NOMO-1 (cell line): ENCODE data around the gene MOB1B.
"Not testable (repeated sequence)": the region's sequence is repeated elsewhere in the genome, so short reads cannot be mapped to it uniquely, and the experiment has no call there.

Experiments used
- DNase-seq, 2 experiments: peaks; one replicate each; lab custom pipeline; 2025; ENCODE audit not compliant: unreplicated experiment in 2 of 2; lab: John Stamatoyannopoulos, UW

Gene MOB1B

DNA sequence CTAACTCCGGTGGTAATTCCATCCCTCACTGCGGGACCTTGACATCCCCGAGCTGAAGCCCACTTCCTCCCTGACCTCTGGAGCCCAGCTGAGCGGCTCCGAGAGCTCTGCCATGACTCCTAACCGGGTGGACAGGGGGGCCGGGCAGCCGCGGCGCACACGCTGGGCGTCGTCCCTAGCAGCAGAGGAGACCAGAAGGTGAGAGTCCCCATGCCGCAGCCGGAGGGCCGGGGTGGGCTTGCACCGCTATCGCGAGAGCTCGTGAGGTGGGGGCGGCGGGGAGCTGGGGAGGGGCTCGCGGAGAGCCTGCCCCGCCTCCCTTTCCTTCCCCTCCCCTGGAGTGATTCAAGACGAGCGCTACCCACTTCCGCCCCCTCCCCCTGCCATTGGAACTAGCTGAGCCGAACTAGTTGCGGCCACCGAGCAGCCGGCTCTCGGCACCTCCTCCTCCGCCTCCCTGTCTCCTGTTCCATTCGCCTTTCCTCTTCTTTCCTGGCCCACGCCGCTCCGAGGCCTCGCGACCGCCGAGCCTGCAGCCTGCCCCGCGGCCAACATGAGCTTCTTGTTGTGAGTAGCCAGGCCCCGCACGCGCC lies at the start of gene MOB1B:
Gene MOB1B (plus strand): TSS at position 386 of the 593 bp plus-strand sequence. CDS start 168 bp downstream, at position 554.
- peak; percentile 58 to 73 for DNase-seq

DNA sequence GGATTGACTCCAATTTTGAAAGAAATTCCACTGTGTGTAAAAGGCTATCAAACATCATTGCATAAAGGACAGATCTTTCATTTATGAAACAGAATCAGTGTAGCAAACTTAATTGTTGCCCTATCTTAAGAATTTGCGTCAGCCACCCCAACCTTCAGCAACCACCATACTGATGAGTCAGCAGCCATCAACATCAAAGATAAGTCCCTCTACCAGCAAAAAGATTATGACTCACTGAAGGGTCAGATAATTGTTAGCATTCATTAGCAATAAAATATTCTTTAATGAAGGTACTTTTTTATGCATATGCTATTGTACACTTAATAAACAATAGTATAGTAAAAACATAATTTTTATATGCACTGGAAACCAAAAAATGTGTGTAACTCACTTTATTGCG lies 46.7 kb upstream of the MOB1B start:
- no peak for DNase-seq

DNA sequence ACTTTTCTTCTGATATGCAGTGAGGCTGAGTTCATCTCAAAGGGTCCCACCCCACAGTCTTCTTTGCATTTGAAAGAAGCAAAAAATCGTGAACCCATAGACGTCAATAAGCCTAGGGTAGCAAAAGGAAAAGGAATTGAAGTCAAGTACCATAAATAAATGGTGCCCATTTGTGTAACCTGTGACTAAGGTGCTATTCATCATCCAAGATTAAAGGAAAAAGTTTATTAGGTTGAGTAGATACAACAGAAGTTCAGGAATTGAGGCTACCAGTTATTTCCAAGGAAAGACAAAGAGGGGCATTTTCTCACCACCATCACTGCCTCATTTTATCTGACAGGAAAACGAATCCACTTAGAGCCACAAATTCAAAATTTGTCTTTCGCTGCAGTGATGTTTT lies 43.7 kb upstream of the MOB1B start:
- DNase-seq, result no peak

DNA sequence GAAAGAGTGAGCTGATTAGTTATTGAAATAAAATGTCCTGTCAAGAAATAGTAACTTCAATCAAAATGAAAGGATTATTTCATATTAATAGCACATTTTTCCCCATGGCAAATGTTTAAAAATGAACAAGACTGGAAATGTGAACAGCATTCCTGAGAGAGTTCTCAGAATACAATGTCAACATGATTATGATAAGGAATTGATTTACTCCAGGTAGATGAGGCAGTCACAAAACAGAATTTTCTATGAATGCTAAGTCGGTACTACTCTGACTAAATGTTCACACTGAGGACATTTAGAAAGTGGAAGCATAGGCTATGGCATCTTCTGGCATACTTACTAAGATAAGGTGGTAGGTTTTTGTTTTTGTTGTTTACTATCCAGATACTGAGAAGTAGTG lies 43.1 kb upstream of the MOB1B start:
- DNase-seq, result no peak

DNA sequence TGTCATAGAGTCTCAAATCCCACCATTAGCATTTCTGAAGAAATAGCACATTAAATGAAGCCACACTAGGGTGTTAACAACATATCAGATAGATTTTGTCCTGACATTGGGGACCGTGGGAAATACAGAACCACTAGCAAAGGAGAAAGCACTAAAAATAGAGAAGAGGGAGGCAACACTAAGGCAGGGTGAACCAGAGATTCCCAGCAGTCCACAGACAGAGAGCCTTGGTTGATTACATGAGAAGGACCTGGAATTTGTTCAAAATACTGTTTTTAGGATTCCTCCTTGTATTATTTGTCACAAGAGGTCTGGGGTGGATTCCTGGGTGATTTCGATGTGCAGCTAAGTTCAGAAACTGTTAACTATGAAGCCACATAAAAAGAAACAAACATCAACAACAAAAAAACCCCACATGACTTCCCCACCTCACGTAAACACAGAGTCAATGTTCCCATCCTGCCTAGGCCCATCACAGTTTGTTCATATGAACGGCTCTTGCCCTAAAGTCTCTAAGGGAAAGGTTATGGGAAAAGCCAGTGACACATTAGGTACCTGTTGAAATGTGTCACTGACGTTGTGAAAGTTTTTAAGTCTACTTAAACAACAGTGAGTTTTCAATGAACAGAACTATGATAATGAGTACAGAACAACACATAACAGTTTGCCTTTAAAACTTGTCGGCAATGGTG lies 38.9 kb upstream of the MOB1B start:
- no peak for DNase-seq

DNA sequence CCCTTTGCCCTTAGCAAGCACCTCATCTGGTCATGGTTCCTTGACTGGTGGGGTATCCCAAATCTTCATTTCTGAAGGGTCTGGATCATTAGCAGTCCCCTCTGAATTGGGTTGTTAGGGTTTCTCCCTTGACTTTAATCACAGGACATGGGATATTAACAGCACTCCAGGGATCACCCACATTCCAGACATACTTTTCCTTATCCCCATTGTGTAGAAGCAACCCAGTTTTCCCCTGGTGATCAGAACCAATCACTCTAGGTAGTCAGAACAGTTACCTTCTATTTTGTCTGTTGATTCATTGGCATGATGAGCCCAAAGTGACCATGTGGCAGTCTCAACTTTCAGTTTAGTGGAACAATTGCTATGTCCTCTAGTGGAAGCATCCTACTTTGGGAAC lies 33.4 kb upstream of the MOB1B start:
- DNase-seq, result no peak

DNA sequence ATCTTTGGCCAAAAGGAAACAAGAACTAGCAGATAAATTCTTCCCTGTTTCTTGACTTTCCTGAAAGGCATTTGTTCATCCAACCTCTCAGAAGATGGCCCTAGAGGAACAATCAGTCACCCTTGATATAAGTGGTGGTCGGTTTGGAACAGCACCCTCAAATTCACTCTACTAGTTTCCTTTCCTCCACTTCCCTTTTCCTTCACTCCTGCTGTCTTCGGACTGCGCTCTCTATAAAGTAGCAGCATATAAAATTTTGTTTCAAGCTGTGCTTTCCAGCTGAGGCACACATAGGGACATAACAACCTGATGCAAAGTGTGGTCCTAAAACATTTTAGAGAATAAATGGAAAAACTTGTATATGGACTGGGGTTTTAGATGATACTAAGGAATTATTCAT lies 29.0 kb upstream of the MOB1B start:
- peak in 1 of 2 experiments; percentile 2 for DNase-seq

DNA sequence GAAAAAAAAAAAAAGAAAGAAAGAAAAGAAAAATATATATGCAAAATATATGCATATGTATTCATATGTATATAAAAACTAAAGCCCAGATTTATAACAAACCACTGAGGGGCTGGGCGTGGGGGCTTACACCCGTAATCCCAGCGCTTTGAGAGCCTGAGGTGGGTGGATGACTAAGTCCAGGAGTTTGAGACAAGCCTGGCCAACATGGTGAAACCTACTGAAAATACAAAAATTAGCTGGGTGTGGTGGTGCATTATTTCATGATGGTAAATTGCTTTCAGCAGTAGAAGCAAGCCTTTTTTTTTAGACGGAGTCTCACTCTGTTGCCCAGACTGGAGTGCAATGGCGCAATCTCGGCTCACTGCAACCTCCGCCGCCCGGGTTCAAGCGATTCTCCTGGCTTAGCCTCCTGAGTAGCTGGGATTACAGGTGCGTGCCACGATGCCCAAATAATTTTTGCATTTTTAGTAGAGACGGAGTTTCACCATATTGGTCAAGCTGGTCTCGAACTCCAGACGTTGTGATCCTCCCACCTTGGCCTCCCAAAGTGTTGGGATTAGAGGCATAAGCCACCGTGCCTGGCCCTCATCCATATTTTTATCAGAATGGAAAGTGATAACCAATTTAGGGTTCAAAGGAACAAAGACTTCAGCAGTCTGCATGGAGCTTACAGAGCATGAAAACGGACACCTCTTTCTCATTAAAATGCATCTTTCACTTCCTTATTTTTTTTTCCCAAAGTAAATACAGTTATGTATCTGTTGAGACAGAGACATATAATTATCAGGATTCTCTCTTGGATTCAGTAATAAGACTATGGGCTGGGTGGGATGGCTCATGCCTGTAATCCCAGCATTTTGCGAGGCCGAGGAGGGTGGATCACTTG lies 27.7 kb upstream of the MOB1B start:
- DNase-seq, result peak; percentile 24 to 67

DNA sequence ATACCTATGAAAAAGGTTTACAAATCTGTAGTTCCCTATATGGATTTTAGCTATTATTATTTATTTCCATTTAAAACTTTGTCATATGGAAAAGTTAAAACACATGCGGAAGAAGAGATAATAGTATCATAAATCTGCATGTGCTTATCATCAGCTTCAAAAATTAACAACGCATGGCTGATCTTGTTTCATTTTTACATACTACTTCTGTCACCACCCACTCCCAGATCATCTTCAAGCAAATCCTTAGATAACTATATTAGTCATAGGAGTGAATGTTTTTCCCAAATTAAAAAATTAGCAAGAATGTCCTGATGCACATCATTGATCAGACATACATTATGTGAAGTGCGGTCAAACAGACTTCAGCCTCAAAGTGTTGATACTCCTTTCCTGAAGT lies 24.6 kb upstream of the MOB1B start:
- no peak for DNase-seq

DNA sequence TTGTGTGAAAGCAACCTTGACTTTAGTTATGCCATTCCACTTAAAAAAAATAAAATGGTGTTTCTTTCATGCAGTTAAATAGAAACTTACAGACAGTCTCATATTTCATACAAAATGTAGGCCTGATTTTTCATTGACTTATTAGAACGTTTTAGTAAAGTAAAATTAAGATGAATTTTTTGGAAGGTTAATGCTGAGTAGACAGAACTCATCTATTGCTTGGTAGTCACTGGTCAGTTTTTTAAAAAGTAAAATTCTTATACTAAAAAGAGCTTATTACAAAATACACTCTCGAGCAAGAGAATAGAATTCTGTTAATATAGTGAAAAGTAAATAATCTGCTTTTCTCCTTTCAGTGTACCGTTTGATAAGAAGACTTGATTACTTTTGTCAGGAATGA lies 21.4 kb upstream of the MOB1B start:
- no peak for DNase-seq

DNA sequence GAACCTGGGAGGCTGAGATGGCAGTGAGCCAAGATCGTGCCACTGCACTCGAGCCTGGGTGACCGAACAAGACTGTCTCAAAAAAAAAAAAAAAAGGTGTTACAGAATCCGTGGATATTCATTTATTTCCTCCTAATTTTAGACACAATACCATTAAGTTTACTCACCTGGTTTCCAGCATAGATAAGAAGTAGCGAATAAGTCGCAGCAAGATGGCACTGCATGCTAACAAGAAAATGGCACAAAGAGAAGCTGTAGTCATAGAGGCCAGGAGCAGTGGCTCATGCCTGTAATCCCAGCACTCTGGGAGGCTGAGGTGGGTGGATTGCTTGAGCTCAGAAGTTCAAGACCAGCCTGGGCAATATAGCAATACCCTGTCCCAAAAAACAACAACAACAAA lies 17.0 kb upstream of the MOB1B start:
- no peak for DNase-seq

DNA sequence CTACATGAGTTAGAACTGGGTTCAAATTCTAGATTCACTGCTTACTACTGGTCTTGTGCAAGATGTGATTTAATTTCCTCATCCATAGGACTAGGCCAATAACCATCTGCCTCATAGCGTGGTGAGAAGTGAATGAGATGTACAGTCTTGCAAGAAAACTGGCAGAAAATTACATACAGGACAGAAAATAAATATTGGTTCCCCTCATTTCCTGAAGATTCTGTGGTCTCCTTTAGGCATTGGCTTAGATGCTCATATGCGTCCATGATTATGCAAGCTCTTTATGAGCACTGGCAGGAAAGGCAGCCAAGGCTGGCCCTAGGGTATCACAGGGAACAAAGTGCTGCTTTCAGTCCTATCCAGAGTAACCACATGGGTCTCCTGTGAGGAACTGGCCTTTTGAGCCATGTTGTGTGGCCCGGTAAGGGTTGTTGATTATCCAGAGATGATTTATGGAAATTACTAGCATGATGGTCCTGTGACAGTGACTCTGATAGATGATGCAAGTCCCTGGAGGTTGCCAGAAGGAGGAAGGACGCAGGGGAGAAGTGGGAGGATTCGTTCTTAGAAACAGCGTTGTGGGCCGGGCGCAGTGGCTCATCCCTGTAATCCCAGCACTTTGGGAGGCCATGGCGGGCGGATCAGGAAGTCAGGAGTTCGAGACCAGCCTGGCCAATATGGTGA lies 9.9 kb upstream of the MOB1B start:
- peak; percentile 84 for DNase-seq

DNA sequence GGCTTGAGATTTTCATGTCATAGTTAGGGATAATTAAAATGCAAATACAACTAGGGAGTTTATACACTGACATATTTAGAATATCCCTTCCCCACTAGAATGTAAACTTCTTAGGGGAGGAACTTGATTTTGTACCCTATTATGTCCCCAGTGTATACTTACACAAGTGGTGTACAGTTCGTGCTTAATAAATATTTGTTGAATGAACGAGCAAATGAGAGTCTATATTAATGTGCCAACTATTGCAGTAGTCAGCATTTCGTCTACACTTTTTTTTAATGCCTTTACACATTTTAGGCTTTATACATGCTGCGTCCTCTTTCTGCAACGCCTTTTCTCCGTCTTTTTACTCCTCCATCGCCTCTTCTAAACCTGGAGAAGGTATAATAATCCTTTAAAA lies 8.4 kb upstream of the MOB1B start:
- DNase-seq, result no peak

DNA sequence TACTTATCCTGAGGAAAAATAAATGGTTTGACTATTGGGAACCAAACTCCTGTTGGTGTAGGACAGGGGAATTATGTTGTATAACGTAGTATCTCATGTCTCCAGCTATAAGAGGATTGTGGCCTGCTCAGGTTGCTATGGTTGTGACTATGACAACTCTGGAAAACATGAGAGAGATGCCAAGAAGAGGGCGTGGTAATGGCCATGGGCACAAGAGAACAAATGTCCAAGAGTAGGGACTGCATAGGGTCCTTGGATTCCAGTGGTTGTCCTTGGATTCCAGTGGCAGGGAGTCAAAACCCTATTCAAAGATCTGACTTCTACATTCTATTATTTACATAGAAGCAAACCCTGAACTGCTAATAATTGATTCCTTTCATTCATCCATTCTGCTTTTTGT lies 6.8 kb upstream of the MOB1B start:
- DNase-seq, result peak in 1 of 2 experiments; percentile 39

DNA sequence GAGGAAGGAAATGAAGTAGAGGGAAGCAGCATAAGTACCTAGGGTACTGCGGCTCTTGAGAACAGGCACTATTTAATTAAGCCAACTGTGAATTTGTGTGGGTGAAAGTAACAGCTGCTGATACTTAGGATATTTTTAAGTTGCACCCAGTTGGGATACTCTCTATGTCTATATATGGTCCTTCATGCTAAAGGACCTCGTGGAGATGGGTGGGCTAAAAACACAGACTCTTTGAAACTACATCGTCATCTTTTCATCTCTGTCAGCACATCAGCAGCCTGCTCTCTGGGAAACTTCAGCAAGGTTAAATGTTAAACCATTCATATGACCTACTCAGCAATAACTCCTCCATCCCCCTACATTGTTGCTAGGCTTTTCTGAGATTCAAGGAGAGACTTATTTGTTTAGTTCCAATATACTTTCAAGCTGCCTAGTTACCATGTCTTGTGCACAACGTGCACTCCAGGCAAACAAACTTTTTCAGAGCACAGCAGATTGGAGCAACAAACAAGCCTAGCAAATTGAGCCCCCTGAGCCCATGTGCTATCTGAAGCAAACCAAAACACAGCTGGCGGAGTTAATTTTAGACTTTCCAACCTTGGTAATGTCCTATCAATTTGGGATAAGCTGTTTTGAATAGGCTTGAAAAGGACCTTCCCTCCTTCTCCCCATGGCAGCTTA lies 6.2 kb upstream of the MOB1B start:
- DNase-seq, result no peak

DNA sequence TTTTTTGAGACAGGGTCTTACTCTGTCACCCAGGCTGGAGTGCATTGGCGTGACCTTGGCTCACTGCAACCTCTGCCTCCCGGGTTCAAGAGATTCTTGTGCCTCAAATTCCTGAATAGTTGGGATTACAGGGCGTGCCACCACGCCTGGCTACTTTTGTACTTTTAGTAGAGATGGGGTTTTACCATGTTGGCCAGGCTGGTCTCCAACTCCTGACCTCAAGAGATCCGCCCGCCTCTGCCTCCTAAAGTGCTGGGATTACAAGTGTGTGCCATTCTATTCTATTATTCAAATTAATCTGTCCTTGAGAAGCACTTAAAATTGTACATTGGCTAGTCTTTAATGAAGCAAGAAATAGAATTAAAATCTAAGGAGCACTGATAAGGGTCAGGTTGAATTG lies 3.6 kb upstream of the MOB1B start:
- not testable (repeated sequence) for DNase-seq

DNA sequence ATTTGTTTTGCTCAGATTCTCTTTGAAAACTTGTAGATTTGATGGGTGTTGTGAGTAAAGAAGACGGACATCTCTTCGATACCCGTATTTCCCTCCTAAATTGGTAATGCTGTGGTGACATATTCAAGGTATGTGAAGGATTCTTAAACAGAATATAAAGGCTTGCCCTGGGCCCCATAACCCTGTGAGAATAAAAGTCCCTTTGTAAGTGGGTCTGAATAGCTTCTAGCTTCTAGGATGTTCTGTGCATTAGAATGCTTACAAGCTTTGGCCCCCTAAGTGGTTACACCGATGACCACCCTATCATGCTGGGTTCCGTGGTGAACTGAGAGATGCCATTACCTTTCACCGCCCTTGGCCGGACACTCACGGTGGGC lies 574 bp upstream of the MOB1B start:
- no peak for DNase-seq

DNA sequence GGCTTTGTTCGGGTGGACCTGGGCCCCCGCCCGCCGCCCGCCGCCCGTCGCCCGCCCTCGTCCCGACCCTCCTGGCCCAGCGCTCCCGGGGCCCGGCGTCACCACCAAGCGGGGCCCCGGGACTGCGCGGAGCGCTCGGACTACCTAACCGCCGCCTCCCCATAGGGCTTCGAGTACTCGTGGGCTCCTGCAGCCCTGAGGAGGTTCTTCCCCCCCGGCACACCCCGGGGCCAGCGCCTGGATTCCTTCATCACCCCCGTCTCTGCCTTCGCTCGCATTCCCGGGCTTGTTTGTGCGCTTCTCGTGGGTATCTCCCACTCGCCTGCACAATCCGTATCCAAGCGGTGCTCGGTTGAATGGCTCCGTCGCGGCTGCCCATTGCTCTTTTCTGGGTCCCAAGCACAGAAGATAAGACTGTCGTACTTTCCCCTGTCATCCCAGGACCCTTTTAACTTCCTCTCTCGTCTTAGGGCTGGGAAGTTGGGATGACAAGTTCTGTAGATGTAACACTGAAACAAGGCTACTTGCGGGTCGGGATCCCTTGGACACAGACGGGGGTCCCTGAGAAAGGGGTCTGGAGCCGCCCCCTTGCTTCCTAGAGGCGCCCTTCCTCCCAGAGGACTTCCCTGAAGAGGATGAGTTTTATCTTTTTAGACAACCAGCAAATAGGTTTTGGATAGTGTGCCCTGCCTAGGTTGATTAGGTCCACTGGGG lies 565 bp downstream of the MOB1B start:
- no peak for DNase-seq

DNA sequence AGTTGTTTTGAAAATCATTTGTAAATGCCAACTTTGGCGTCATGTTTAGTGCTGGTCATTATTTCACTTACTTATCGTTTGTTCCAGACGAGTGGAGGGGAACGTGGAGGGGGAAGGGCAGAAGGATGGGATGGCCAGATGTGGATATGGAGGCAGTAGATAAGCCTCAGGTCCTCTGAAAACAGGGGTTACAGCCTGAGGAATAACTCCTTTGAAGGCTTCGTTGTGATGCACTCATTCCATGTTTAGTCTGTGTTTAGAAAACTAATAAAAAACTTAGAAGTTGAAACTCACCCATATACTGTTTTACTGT lies 1.1 kb downstream of the MOB1B start:
- no peak for DNase-seq

DNA sequence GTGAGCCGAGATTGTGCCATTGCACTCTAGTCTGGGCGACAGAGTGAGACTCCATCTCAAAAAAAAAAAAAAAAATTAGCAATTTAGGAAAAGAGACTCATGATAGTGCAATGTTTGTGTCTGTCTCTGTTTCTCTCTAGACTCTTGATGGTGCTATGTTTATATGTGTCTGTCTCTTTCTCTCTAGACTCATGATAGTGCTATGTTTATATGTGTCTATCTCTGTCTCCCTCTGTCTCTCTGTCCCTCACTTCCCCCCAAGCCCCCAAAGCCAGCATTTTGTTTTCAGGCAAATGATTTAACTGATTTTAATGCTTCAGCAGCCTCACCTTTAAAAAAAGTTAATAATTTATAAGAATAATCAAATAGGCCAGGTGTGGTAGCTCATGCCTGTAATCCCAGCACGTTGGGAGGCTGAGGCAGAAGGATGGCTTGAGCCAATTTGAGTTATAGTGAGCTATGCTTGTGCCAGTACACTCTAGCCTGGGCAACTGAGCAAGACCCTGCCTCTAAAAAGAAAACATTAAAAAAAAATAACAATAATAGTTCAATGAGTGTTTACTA lies 6.9 kb downstream of the MOB1B start:
- DNase-seq, result no peak
